ENCODE results near the gene TNFAIP6.
"Not testable (repeated sequence)": the region's sequence is repeated elsewhere in the genome, so short reads cannot be mapped to it uniquely, and the experiment has no call there.

The TNFAIP6 gene, protein sequence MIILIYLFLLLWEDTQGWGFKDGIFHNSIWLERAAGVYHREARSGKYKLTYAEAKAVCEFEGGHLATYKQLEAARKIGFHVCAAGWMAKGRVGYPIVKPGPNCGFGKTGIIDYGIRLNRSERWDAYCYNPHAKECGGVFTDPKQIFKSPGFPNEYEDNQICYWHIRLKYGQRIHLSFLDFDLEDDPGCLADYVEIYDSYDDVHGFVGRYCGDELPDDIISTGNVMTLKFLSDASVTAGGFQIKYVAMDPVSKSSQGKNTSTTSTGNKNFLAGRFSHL

DNA sequence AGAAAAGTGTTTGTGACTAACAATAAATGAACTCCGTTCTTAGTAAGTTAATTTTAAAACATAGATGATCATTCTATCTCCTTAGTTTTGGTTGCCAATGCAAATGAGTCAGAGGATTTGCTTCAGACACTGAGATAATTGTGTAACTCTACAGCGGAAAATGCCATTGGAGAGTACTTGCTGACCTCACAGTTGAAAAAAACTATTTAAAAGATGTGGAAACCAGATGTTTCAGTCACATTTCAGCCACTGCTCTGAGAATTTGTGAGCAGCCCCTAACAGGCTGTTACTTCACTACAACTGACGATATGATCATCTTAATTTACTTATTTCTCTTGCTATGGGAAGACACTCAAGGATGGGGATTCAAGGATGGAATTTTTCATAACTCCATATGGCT lies at the start of gene TNFAIP6:
TSS of gene TNFAIP6 (plus strand) at position 234 of the 400 bp plus-strand sequence. CDS start at position 309, 75 bp downstream.
- DNase-seq (ENCODE audit: low read depth) = peak; percentile 96

DNA sequence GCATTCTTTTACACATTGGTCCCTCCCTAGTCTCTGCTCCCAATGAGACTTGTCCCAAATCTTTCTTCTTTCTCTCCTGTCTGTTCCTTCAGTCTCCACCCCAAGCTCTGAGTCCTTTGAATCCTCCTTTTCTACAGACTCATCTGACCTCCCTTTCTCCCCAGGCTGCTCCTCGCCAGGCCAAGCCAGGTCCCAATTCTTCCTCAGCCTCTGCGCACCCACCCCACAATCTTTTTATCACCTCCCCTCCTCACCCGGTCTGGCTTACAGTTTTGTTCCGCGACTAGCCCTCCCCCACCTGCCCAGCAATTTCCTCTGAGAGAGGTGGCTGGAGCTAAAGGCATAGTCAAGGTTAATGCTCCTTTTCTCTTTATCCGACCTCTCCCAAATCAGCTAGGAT lies 47.1 kb upstream of the TNFAIP6 start:
- DNase-seq (ENCODE audit: low read depth) = not testable (repeated sequence)

DNA sequence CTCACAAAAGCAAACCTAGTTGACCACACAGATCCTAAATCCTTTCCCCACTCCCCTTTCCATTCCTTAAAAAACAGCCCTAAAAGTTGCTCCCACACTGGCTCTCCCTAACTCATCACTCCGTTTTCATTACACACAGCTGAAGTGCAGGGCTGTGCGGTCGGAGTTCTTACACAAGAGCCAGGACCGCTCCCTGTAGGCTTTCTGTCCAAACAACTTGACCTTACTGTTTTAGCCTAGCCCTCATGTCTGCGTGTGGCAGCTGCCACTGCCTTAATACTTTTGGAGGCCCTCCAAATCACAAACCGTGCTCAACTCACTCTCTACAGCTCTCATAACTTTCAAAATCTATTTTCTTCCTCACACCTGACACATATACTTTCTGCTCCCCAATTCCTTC lies 45.0 kb upstream of the TNFAIP6 start:
- DNase-seq (ENCODE audit: low read depth) = not testable (repeated sequence)

DNA sequence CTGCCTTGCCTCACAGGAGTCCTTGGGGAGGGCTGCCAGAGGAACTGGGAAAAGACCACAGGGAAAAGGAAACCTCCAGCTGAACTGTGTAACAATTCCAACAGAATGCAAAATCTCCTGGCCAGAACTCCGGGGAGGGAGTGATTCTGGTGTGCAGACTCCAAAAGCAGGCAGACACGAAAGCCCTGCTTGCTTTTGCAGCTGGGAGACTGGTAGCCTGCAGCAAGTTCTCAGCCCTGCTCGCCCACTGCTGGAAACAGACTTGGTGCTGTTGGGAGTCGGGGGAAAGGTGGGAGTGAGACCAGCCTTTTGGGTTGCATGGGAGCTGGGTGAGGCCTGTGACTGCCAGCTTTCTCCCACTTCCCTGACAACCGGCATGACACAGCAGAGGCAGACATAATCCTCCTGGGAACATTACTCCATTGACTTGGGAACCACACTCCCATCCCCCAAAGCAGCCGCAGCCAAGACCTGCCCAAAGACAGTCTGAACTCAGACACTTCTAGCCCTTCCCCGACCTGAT lies 42.0 kb upstream of the TNFAIP6 start:
- DNase-seq (ENCODE audit: low read depth) = peak; percentile 65

DNA sequence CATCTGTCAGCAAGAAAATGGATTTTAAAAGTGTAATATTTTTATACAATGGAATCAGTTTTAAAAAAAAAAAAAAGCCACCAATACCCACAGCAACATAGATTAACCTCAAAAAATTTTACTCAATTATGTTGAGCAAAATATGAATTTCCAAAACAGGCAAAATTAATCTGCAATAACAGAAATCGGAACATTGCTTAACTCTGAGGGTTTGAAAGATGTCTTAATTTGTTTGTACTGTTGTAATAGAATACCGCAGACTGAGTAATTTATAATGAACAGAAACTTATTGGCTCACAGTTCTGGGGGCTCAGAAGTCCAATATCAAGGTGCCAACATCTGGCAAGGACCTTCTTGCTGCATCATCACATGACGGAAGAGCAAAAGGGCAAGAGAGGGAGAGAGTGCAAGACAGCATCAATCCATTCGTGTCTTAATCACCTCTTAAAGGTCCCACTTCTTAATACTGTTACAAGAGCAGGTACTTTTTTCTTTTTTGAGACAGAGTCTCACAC lies 31.8 kb upstream of the TNFAIP6 start:
- peak; percentile 81 for DNase-seq (ENCODE audit: low read depth)

DNA sequence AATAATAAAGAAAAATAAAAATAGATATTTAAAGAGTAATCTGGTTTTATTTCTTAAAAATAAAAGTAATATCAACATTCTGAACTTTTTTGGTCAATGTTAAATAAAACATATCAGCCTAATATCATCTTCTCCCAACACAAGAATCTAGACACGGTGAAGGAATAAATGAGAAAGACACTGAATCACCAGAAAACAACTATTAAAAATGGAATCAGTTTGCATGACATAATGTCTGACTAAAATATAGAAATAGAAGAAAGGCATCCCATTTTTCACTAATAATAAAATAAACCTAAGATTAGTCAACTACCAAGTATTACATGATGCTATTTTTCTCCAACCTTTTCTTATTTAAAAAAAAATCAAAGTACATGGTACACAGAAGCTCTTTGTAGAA lies 30.8 kb upstream of the TNFAIP6 start:
- DNase-seq (ENCODE audit: low read depth) = no peak

DNA sequence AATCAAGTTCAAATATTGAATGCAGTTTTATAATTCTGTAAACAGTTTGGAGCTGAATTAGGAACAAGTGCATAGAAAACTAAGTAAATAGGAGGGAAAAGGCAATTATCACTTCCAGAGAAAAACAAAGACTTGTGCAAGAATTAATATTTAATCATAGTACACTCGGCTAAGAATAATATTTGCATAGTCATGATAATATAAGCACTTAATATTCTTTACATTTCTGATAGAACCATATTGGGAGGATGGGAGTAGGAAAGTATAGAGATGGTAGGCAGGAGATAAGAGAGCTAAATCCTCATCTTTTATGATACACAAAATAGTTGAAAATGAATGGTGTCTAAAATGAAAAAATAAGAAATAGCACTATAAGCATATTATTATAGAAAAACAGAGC lies 27.4 kb upstream of the TNFAIP6 start:
- DNase-seq (ENCODE audit: low read depth) = no peak

DNA sequence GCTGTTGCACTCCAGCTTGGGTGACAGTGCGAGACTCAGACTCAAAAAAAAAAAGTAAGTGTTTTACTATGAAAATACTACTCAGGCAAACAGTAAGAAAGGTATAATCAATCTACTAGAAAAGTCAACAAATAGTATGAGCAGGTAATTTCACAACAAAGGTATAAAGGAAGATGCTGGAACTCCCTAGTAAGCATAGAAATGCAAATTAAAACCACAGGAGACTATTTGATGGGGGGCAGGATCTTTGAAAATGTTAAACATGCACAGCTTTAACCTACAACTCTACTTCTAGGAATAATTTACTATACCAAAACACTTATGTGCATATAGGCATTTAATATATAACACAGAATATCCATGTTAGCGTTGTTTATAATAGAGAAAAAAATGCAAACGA lies 24.3 kb upstream of the TNFAIP6 start:
- no peak for DNase-seq (ENCODE audit: low read depth)

DNA sequence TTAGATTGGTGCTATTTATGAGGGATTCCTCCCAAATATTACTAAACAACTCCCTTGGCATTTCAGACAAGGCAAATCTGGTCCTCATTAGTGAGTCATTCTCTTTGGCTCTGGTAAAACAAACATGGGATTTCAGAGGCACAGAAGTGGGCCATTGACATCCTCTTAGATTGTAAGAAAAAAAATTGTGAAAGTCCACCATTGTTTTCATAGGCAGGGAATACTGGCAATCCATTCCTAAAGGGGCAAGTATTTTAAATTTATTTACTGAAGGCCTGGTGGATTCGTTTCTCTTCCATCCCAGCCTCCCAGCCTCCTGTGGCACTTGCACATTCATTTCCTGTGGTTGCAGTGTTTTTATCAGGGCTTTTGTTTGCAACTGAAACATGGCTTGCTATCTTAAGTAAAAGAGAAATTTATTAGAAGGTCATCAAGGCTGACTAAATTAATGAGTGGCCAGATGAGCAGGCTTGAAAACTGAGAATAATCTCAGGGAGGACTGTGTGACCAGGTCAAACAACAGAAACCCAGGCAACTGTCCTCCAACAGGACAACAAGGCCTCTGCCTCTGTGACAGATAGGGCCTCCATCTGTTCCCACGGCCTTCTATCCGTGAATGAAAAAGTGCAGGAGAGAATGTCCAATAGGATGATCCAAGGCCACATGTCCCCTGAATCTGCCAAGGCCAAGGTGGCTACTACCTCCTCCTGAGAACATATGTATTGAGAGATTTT lies 23.1 kb upstream of the TNFAIP6 start:
- DNase-seq (ENCODE audit: low read depth) = peak; percentile 96

DNA sequence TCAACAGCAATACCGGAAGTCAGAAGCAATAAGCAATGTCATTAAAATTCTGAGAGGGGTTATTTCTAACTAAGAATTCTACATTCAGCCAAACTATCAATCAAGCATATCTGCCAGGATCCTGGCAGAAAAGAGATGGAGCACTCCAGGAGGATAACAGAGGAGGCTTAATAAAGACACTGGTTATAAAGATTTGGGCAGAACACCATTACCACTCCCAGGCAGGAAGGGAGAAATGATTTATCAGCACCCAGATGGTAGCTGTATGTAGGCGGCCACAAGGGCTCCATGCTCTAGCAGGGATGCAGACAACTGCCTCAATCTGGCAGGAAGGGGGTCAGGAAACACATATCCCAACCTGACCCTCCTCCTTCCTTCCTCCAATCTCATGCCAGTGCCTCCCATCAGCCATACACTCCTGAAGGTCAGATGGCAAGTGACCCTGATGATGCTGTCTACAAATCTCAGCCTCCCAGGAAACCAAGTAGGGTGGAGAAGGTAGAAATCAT lies 20.5 kb upstream of the TNFAIP6 start:
- no peak for DNase-seq (ENCODE audit: low read depth)

DNA sequence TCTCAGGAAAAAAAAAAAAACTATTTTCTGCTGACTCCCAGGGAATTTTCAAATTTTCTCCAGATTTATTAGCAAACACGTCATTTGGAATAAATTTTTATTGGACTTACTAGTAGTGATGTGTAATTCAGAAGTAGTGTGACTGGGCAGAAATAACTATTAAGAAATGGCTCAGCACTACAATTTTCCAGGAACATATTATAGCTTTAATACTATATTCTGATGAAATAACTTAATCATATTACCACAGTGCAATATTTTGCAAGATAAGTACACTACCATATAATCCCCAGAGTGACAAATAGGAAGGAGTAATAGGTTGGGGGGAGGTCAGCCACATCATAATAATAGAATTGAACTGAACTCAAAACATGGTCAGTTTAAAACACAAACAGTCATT lies 19.7 kb upstream of the TNFAIP6 start:
- DNase-seq (ENCODE audit: low read depth) = peak; percentile 86

DNA sequence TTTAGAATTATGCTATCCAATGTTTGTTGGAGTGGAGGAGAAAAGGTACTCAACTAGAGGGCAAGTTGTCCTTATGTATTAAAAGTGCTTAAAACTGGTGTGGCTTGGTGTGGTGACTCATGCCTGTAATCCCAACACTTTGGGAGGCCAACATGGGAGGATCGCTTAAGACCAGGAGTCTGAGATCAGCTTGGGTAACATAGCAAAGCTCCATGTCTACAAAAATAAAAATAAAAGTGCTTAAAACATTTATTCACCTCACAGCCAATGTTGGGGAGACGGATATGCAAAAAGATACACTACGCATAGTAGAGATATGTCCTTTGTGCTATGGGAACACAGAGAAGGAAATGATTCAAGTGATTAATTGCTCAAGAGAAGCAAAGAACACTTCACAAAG lies 19.3 kb upstream of the TNFAIP6 start:
- no peak for DNase-seq (ENCODE audit: low read depth)

DNA sequence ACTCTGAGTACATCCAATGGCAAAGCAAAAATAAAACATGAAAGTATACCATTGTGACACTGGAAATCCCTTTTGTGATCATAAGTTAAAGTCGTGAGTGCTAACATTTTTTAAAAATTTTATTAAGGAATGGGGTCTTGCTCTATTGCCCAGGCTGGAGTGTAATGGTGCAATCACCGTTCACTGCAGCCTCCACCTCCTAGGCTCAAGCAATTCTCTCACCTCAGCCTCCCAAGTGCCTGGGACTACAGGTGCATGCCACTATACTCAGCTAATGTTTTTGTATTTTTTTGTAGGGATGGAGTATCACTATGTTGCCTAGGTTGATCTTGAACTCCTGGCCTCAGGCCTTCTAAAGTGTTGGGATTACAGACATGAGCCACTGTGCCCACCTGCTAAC lies 14.3 kb upstream of the TNFAIP6 start:
- no peak for DNase-seq (ENCODE audit: low read depth)

DNA sequence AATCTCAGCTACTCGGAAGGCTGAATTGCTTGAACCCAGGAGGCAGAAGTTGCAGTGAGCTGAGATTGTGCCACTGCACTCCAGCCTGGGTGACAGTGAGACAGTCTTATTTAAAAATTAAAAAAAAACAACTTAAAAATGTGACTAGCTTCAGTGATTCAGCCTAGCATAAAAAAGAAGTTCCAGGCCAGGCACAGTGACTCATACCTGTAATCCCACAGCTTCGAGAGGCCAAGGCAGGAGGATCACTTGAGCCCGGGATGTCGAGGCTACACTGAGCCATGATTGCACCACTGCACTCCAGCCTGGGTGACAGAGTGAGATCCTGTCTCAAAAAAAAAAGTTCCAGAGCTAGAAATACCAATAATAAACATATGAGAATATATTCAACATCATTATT lies 13.2 kb upstream of the TNFAIP6 start:
- not testable (repeated sequence) for DNase-seq (ENCODE audit: low read depth)

DNA sequence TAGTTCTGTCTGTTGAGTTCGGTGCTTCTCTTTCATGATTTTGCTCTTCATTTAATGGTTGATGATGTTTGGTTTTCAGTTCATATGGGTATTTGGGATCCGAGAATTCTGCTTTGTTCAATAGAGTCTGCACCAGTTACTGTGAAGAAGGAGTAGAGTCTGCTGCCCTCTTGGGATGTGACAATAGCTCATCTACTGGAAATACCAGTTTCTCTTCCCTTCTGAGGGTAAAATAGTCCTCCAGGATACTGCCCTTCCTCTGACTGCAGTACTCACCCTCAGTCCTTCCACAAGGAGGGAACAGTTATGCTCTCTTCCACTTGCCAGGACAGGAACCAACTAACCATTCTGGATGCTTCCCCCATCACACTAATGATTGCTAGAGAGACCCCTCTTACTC lies 12.5 kb upstream of the TNFAIP6 start:
- DNase-seq (ENCODE audit: low read depth) = no peak

DNA sequence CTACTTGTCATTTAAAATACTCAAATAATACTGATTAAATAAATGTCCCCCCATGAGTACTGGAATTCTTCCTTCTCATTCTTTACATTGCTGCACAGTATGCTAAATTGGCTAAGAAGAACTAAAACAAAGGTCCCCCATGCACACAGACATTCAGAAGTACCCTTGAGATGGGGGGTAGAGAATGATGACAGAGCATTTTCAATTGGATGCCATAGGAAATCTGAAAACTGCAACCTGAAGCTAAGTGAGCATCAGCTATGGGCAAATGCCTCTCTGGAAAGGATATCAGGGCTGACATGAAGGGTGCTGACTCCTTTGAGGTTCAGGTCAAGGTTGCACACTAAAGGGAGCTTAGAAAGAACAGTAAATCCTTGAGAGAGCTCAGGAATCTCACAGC lies 10.1 kb upstream of the TNFAIP6 start:
- no peak for DNase-seq (ENCODE audit: low read depth)

DNA sequence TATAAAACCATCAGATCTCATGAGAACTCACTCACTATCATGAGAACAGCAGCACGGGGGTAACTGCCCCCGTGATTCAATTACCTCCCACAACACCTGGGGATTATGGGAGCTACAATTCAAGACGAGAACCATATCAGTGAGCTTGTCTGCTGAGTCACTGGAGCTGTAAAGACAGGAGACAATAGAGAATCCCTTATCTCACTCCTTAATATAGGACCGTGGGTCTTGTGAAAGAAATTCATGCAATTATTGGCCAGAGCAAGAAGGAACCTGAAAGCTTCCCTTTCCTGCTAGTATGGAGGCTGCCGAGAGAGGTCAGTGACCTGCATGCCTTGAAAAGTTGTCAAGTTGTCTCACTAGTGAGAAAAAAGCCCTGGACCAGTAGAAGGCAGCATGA lies 9.5 kb upstream of the TNFAIP6 start:
- DNase-seq (ENCODE audit: low read depth) = no peak

DNA sequence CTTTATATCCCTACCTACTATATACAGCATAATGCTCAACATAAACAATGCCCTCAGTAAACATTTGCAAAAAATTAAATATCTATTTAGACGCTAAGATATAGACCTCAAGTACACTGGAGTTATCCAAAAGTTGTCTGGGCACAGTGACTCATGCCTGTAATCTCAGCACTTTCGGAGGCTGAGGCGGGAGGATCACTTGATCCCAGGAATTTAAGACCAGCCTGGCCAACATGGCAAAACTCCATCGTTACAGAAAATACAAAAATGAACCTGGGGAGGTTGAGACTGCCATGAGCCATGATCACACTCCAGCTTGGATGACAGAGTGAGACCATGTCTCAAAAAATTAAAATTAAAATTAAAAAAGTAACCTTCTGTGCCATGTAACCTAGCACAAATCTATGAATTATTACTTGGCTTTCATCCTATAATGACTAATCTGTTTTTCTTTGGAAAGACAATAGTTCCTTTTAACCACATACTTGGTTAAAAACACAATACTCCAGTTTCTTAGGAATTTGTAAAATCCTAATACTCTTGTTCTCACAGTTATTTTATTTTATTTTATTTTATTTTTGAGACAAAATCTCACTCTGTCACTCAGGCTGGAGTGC lies 6.7 kb upstream of the TNFAIP6 start:
- DNase-seq (ENCODE audit: low read depth) = peak; percentile 6

DNA sequence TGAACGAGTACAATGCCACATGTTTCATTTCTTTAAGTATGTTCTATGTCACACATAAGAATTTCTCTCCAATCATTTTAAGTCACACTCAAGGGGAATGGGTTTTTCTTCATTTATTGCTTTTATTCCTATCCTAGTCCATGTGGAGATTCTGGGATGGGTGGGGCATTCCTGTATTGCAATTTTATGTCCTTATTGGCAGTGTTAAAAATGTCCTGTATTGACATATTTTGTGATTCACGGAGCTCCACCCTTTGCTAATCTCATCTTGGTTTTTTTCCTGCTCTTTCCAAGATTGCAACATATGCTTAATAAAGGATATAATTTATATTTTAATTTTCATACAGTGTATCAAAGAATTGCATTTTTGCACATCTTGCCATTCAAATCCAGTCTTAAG lies 3.4 kb upstream of the TNFAIP6 start:
- no peak for DNase-seq (ENCODE audit: low read depth)

DNA sequence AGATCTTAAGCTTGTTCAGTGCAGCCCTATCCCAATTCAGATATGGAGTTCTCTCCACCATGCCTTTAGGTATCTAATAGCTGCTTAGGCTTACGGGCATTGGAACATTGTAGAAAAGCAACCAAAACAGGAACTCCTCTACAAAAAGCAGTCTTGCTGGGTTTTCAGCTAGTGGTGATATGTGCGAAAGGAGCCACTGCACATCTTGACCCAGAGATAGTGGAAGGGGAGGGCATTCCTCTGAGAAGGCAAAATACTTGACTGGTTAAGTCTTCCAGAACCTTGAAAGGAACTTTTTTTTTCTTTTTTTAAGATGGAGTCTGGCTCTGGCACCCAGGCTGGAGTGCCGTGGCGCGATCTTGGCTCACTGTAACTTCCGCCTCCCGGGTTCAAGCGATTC lies 2.6 kb upstream of the TNFAIP6 start:
- DNase-seq (ENCODE audit: low read depth) = no peak

DNA sequence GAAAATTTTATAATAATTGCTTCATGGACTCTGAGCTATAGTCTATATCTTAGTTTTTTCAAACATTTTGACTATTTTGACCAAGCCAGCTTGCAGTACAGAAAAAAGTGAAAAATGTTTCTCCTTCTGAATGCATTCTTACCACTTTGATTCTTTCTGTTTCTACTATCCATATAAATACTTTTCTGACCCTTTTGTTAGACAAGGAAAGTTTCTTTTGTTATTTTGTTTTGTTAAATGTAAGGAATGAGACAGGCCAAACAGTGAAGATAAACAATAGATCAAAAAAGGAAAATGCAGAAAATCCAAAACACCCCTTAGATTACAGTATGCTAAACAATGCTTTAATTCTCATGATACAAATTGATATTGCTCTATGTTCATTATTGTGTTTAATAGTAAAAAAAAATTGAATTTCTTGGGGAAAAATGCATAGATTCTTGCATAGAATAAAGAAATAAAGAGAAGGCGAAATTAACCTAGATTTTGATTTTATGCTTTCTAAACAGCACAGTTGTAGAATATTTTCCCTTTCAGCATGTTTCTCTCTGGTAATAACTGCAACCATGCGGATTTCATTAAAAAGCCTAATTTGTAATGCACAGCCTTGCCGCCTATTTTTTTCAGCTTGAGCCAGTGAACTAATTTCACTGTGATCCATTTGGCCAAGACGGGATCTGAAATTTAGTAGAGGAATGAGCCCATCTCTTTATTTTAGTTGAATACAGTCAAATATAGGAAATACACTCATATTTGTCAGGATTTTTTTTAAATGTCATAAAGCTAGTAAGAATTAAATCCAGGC lies 976 bp downstream of the TNFAIP6 start:
- no peak for DNase-seq (ENCODE audit: low read depth)

All from fibroblast of gingiva (primary cell).